ENCODE measurements around the gene KCTD3.

Gene KCTD3

GRCh38 chr1:215566556-215567490, at the start of gene KCTD3:
Gene KCTD3 (plus strand): TSS chr1:215567304. CDS start chr1:215567686, 382 bp downstream.
- DNase-seq (ENCODE audit: low read depth): no peak

- no peak for DNase-seq (ENCODE audit: low read depth)
These were observed 49.6 kb upstream of the KCTD3 start for GRCh38 chr1:215517441-215517891.

GRCh38 chr1:215518594-215518993, 48.5 kb upstream of the KCTD3 start:
- DNase-seq (ENCODE audit: low read depth): no peak

- no peak for DNase-seq (ENCODE audit: low read depth)
These were observed 45.8 kb upstream of the KCTD3 start for GRCh38 chr1:215521279-215521678.

GRCh38 chr1:215523128-215523861, 43.8 kb upstream of the KCTD3 start:
- DNase-seq (ENCODE audit: low read depth): no peak

- no peak for DNase-seq (ENCODE audit: low read depth)
These were observed 43.2 kb upstream of the KCTD3 start for GRCh38 chr1:215523906-215524305.

- no peak for DNase-seq (ENCODE audit: low read depth)
These were observed 40.8 kb upstream of the KCTD3 start for GRCh38 chr1:215526147-215526845.

GRCh38 chr1:215526846-215527151, 40.3 kb upstream of the KCTD3 start:
- no peak for DNase-seq (ENCODE audit: low read depth)

GRCh38 chr1:215529111-215529510, 38.0 kb upstream of the KCTD3 start:
- DNase-seq (ENCODE audit: low read depth): no peak

- DNase-seq (ENCODE audit: low read depth): no peak
These were observed 37.5 kb upstream of the KCTD3 start for GRCh38 chr1:215529571-215529970.

GRCh38 chr1:215530401-215530984, 36.6 kb upstream of the KCTD3 start:
- no peak for DNase-seq (ENCODE audit: low read depth)

- DNase-seq (ENCODE audit: low read depth): no peak
These were observed 27.1 kb upstream of the KCTD3 start for GRCh38 chr1:215539803-215540570.

- no peak for DNase-seq (ENCODE audit: low read depth)
These were observed 24.8 kb upstream of the KCTD3 start for GRCh38 chr1:215542301-215542700.

GRCh38 chr1:215543191-215543606, 23.9 kb upstream of the KCTD3 start:
- DNase-seq (ENCODE audit: low read depth): no peak

- no peak for DNase-seq (ENCODE audit: low read depth)
These were observed 23.3 kb upstream of the KCTD3 start for GRCh38 chr1:215543806-215544205.

GRCh38 chr1:215544566-215544965, 22.5 kb upstream of the KCTD3 start:
- DNase-seq (ENCODE audit: low read depth): no peak

GRCh38 chr1:215545096-215545495, 22.0 kb upstream of the KCTD3 start:
- DNase-seq (ENCODE audit: low read depth): no peak

GRCh38 chr1:215547011-215547410, 20.1 kb upstream of the KCTD3 start:
- no peak for DNase-seq (ENCODE audit: low read depth)

GRCh38 chr1:215551806-215552205, 15.3 kb upstream of the KCTD3 start:
- no peak for DNase-seq (ENCODE audit: low read depth)

GRCh38 chr1:215554865-215555264, 12.2 kb upstream of the KCTD3 start:
- no peak for DNase-seq (ENCODE audit: low read depth)

- DNase-seq (ENCODE audit: low read depth): no peak
These were observed 11.6 kb upstream of the KCTD3 start for GRCh38 chr1:215555531-215555930.

All from stimulated activated CD8-positive, alpha-beta memory T cell treated with anti-CD3 and anti-CD28 coated beads, Interleukin-12 subunit alpha, Interleukin-12 subunit beta, amount 100 ng/mL, for 1 hour (primary cell).